Fibroblast of skin of left quadriceps (primary cell): ENCODE data around the gene LPCAT4.
A peak's percentile ranks its signal among the peaks of the same experiment; 100 is the strongest.

Experiments used
- DNase-seq, 2 experiments: peaks; one replicate each; pipeline ENCODE4 v3.0.0-alpha.2; 2013; ENCODE audit warnings: low read depth in 2 of 2

The LPCAT4 gene

DNA sequence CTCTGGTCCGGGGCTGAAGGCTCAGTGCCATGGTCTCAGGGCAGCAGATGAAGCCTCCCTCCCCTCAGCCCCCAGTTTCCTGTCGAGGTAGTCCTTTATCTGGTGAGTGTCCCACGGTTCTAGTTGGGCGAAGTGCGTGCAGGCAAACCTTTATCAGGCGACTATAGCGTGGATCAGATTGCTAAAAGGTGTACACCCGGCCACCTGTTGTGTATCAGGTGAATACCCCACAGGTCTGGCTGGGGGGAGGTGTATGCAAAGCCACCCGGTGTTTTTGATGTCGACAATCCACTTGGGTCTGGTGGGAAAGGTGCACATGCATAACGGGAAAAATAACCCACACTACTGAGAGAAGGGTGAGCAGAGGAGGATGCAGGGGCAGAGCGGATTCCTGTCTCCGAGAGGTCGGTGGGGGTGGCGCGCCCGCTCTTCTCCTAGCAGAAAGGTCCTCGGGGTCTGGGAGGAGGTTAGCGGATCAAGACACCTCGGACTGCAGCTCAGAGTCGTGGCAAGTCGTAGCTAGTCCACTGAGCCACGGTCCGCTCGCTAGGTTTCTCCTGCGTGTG is 29.9 kb downstream of the LPCAT4 start:
- no peak for DNase-seq

- DNase-seq, result no peak
Observed at GRCh38 chr15:34336231-34336990, 30.6 kb downstream of the LPCAT4 start.

GRCh38 chr15:34335176-34336032 is 31.6 kb downstream of the LPCAT4 start:
- no peak for DNase-seq

GRCh38 chr15:34334672-34335071 is 32.3 kb downstream of the LPCAT4 start:
- DNase-seq, result no peak

- no peak for DNase-seq
Observed at GRCh38 chr15:34332553-34333120, 34.4 kb downstream of the LPCAT4 start.

- no peak for DNase-seq
Observed at GRCh38 chr15:34331809-34332208, 35.2 kb downstream of the LPCAT4 start.

DNA sequence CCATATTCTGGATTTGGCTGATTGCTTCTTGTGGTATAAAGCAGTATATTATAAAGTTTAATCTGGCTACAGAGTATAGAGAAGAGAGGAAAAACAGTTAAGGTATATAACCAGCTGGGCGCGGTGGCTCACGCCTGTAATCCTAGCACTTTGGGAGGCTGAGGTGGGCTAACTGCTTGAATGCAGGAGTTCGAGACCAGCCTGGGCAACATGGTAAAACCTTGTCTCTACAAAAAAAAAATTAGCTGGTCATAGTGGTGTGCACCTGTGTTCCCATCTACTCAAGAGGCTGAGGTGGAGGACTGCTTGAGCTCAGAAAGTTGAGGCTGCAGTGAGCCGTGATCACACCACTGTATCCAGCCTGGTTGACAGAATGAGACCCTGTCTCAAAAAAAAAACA is 36.7 kb downstream of the LPCAT4 start:
- DNase-seq, result no peak

GRCh38 chr15:34329006-34329405 is 38.0 kb downstream of the LPCAT4 start:
- DNase-seq, result no peak

DNA sequence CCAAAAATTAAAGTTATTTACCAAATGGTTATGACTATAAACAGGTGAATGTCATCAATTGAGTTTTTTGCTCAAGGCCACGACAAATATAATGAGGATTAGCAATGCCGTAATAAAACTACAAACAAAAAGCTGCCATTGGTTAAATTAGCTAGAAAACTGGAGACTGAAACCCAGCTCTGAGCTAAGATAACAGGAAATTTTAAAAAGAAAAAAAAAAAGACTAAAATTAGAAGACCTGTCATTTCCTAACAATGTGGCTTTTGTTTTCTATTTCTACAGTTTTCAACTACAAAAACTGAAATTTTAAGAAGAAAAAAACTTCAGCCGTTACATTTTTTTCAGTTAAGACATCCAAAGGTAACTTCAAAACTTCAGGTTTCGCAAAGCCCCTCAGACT is 39.1 kb downstream of the LPCAT4 start:
- no peak for DNase-seq

GRCh38 chr15:34325368-34325767 is 41.6 kb downstream of the LPCAT4 start:
- DNase-seq, result no peak

- no peak for DNase-seq
Observed at GRCh38 chr15:34324933-34325332, 42.1 kb downstream of the LPCAT4 start.

DNA sequence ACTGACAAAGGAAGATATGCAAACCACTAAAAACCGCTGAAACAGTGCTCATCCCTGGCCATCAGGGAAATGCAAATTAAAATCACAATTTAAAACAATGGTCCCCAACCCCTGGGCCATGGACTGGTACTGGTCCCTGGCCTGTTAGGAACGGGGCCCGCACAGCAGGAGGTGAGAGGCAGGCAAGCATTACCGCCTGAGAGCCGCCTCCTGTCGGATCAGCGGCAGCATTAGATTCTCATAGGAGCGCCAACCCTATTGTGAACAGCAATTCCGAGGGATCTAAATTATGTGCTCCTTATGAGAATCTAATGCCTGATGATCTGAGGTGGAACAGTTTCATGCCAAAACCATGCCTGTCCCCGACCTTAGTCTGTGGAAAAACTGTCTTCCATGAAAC is 43.8 kb downstream of the LPCAT4 start:
- no peak for DNase-seq

DNA sequence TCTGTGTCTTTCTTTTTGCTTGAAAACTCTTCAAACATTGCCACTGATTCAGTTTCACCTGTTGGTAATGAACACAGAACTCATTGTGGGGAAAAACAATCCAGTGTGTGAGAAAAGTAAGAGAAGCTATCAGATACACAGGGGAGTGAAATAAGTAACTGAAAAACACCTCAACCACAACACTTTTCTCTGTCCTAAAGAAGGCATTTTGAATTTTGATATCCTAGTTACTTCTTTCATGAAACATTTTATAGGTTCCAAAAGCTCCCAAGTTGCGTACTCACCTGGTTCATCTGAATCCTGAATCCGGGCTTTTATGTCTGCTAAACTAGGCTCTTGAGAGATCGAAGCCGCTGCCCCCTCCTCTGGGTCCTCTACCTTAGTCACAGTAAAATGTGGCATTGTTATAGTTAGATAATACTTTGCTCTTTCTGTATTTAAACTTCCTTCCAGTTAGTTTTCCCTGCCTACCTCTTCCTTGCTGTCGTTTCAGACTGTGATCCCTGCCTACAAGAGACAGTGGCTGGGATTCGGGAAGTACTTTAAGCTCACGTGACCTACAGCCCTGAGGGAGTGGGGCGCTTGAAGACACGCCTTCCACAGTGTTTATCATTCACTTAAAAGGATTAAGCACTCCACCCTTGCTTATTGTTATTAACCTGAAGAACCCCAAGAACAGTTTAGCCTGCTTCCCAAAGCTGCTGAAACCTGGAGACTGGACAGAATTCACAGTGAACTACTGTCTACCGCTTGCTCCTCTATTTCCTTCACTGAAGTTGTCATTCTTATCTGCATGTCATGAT is 48.5 kb downstream of the LPCAT4 start:
- peak; percentile 30 to 32 for DNase-seq

DNA sequence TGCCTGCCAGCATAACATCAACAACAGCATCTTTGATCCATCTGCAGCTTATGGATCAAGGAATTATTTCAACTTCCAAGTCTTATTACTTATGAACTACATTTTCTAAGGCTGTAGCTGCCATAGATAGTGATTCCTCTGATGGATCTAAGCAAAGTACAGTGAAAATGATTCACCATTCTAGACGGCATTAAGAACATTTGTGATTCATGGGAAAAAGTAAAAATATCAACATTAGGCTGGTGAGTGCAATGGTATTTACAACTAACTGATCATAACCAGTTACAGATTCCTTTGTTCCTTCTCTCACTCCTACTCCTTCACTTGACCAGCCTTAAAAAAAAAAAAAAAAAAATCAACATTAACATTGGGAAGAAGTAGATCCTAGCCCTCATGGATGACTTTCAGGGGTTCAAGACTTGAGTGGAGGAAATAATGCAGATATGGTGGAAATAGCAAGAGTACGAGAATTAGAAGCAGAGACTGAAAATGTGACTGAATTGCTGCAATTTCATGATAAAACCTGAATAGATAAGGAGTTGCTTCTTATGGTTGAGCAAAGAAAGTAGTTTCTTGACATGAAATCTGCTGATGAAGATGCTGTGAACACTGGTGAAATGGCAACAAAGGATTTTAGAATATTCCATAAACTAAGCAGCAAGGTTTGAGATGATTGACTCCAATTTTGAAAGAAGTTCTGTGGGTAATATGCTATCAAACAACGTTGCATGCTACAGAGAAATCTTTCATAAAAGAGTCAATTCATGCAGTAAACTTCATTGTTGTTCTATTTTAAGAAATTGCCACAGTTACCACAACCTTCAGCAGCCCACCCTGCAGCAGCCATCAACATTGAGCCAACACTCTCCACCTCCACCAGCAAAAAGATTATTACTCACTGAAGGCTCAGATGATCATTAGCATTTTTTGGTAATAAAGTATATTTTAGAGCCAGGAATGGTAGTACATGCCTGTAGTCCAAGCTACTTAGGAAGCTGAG is 52.2 kb downstream of the LPCAT4 start:
- no peak for DNase-seq

DNA sequence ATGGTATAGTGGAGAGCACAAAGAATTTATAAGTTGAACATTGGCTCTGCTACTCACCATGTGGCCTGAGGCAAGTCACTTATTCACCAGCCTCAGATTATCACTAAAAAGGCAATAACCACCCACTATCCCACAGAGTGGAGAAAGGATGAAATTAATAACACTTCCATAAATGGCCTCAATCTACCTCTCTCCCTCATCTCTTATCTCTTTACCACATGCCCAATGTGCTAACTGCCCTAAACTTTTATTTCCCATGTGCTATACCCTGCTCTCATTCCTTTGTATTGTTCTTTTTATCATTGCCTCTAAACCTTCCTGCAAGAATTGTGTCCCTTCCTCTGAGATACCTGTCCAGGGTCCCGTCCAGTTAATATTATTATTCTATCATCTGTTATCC is 55.4 kb downstream of the LPCAT4 start:
- DNase-seq, result no peak
